GM18502 (cell line): ENCODE results near the gene RD3L.

Source experiments
- ATAC-seq: cut with Tn5 transposase; IDR thresholded peaks from one replicate; pipeline ENCODE4 v1.9.1; 2021; ENCODE audit warnings: mild to moderate bottlenecking; ENCODE audit not compliant: unreplicated experiment, poor library complexity

RD3L gene

GRCh38 chr14:103897075-103897947 lies 45.0 kb downstream of the RD3L start:
- ATAC-seq = no peak

- no peak for ATAC-seq
These were observed 45.8 kb downstream of the RD3L start for GRCh38 chr14:103896578-103896977.

GRCh38 chr14:103894723-103895059 lies 47.6 kb downstream of the RD3L start:
- ATAC-seq = no peak

- no peak for ATAC-seq
These were observed 48.2 kb downstream of the RD3L start for GRCh38 chr14:103894034-103894722.

- no peak for ATAC-seq
These were observed 50.1 kb downstream of the RD3L start for GRCh38 chr14:103892247-103892646.

GRCh38 chr14:103891667-103892215 lies 50.6 kb downstream of the RD3L start:
- ATAC-seq = no peak

- ATAC-seq = no peak
These were observed 51.3 kb downstream of the RD3L start for GRCh38 chr14:103890821-103891666.
